Cardiac muscle cell (in vitro differentiated cells and primary cell): ENCODE measurements around the gene PRM2. TPM values are rescaled to one million over a fixed set of nuclear protein-coding genes. Genes with fewer than 3 reads are reported as not detected.
A peak's percentile ranks its signal among the peaks of the same experiment; 100 is the strongest.
"Not testable (repeated sequence)": the region's sequence is repeated elsewhere in the genome, so short reads cannot be mapped to it uniquely, and the experiment has no call there.

ENCODE experiments used
- DNase-seq, 2 donors: peaks; one replicate each; pipeline versions ENCODE4 v3.0.0 to v3.0.0-alpha.2; 2010 to 2017; ENCODE audit warnings: low read depth in 1 of 2, low spot score in 1 of 2
- H3K27ac ChIP-seq: fragments of 200-600 bp; sonication (generic); 2 replicates; pipeline ENCODE4 v1.5.1; 2016
- H3K27me3 ChIP-seq: fragments of 200-600 bp; sonication (generic); 2 replicates; pipeline ENCODE4 v1.6.0; 2016; ENCODE audit warnings: control low read depth
- H3K36me3 ChIP-seq: fragments of 200-600 bp; sonication (generic); 2 replicates; pipeline ENCODE4 v1.5.1; 2016; ENCODE audit warnings: control low read depth
- H3K4me1 ChIP-seq: fragments of 200-600 bp; sonication (generic); 2 replicates; pipeline ENCODE4 v1.8.1; 2017; ENCODE audit warnings: low read depth, mild to moderate bottlenecking, mixed run types
- H3K4me3 ChIP-seq: fragments of 200-600 bp; sonication (generic); 2 replicates; pipeline ENCODE4 v1.5.1; 2016; ENCODE audit warnings: mild to moderate bottlenecking
- H3K9me3 ChIP-seq: fragments of 200-600 bp; sonication (generic); 2 replicates; pipeline ENCODE4 v1.5.1; 2017; ENCODE audit warnings: low read depth, mild to moderate bottlenecking, control low read depth
- polyA plus RNA-seq: library from polyadenylated mRNA; unstranded; fragments of >200 nt; fragmentation: Nextera tagmentation; extraction: Ambion mirVana; gene quantifications from 2 replicates; pipeline ENCODE4 v1.2.1, GENCODE V29; 2016
- total RNA-seq: library from RNA; depleted of rRNA; stranded (reverse); fragments of >200 nt; gene quantifications from 2 replicates; pipeline ENCODE4 v1.2.3, GENCODE V29; 2016
- TF ChIP-seq, protein P1 (sequence below): IDR thresholded peaks from 2 replicates; pipeline ENCODE4 v1.5.1; 2012; ENCODE audit warnings: low read depth, mild to moderate bottlenecking, low read length

PRM2 gene
- total and polyA plus RNA-seq, 2 experiments from 2014 or later = 0.42 TPM; not detected in 1

DNA sequence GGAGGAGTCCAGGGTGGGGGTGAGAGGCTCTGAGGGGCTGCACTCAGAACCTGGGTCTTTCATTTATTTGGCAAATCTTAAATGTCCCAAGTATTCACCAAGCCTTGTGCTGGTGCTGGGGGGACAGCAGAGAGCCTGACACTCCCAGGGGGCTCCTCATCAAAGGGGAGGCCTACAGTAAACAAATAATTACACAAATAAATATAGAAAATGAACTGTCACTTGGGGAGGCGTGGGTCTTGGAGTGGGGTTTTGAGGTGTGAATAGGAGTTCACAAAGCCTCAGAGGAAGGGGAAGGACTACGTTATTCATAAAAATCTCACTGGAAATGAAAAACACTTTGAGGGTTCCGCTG is 20.0 kb upstream of the PRM2 start:
- no peaks in the 10 kb centered on the region for H3K36me3 ChIP-seq
- H3K27me3 ChIP-seq = no peaks in the 10 kb centered on the region
- H3K9me3 ChIP-seq = no peaks in the 10 kb centered on the region
- TF ChIP-seq, protein P1, sequence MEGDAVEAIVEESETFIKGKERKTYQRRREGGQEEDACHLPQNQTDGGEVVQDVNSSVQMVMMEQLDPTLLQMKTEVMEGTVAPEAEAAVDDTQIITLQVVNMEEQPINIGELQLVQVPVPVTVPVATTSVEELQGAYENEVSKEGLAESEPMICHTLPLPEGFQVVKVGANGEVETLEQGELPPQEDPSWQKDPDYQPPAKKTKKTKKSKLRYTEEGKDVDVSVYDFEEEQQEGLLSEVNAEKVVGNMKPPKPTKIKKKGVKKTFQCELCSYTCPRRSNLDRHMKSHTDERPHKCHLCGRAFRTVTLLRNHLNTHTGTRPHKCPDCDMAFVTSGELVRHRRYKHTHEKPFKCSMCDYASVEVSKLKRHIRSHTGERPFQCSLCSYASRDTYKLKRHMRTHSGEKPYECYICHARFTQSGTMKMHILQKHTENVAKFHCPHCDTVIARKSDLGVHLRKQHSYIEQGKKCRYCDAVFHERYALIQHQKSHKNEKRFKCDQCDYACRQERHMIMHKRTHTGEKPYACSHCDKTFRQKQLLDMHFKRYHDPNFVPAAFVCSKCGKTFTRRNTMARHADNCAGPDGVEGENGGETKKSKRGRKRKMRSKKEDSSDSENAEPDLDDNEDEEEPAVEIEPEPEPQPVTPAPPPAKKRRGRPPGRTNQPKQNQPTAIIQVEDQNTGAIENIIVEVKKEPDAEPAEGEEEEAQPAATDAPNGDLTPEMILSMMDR = no peak
- no peak for DNase-seq
- H3K4me3 ChIP-seq = no peak overlapping the region
- H3K27ac ChIP-seq = peak overlapping the region; percentile 69
- H3K4me1 ChIP-seq = peaks cover 20% of the 10 kb centered on the region

DNA sequence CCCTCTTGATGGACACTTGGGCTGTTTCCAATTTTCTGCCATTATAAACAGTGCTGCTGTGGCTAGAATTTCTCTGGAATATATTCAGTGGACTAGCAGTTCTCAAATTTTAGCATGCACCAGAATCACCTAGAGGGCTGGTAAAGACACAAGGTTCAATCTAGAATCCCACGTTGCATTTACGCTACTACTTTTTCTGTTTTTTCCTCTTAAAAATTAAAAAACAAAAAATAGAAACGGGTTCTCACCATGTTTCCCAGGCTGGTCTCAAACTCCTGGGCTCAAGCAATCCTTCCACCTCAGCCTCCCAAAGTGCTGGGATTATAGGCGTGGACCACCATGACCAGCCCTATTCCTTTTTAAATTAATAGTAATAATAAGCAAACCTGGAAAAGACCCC is 19.4 kb upstream of the PRM2 start:
- Histone ChIP-seq H3K27me3 (no peaks in the 10 kb centered on the region), H3K9me3 (no peaks in the 10 kb centered on the region), H3K36me3 (no peaks in the 10 kb centered on the region), H3K27ac (peak overlapping the region; percentile 69), H3K4me3 (no peak overlapping the region), H3K4me1 (peaks cover 20% of the 10 kb centered on the region)
- no peak for DNase-seq
- TF ChIP-seq, protein P1 = no peak

- TF ChIP-seq, protein P1 = no peak
- no peaks in the 10 kb centered on the region for H3K36me3 ChIP-seq
Measured at GRCh38 chr16:11292076-11292748, 15.9 kb upstream of the PRM2 start.

DNA sequence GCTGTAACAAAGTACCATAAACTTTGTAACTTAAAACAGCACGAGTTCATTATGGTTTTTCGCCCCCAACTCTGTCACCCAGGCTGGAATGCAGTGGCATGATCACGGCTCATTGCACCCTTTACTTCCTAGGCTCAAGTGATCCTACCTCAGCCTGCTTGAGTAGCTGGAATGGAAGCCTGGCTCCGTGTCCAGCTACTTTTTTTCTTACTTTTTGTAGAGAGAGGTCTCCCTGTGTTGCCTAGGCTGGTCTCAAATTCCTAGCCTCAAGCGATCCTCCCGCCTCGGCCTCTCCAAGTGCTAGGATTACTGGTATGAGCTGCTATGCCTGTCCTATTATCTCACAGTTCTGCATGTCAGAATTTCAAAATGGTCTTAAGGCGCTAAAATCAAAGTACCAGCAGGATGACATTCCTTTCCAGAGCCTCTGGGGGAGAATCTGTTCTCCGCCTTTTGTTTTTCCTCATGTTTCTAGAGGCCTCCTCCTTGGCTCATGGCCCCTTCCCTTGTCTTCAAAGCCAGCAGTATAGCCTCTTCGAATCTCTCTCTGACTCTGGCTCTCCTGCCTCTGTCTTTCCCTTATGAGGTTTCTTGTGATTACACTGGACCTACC is 14.9 kb upstream of the PRM2 start:
- Histone ChIP-seq H3K4me3 (no peak overlapping the region), H3K4me1 (peaks cover 3% of the 10 kb centered on the region), H3K27me3 (no peaks in the 10 kb centered on the region), H3K36me3 (no peaks in the 10 kb centered on the region), H3K9me3 (no peaks in the 10 kb centered on the region), H3K27ac (no peak overlapping the region)
- peak in 1 of 2 donors; percentile 39 for DNase-seq
- TF ChIP-seq, protein P1 = no peak

More at GRCh38 chr16:11292076-11292748, 15.9 kb upstream of the PRM2 start:
- DNase-seq = no peak
- no peaks in the 10 kb centered on the region for H3K9me3 ChIP-seq
- H3K27ac ChIP-seq = no peak overlapping the region
- H3K27me3 ChIP-seq = no peaks in the 10 kb centered on the region
- no peak overlapping the region for H3K4me3 ChIP-seq
- H3K4me1 ChIP-seq = peaks cover 13% of the 10 kb centered on the region

- Histone ChIP-seq H3K27me3 (no peaks in the 10 kb centered on the region), H3K27ac (no peak overlapping the region), H3K9me3 (no peaks in the 10 kb centered on the region), H3K4me3 (no peak overlapping the region), H3K4me1 (no peaks in the 10 kb centered on the region), H3K36me3 (no peaks in the 10 kb centered on the region)
- TF ChIP-seq, protein P1 = no peak
- DNase-seq = no peak
Measured at GRCh38 chr16:11290102-11290893, 14.0 kb upstream of the PRM2 start.

- H3K36me3 ChIP-seq, H3K4me1 ChIP-seq, H3K4me3 ChIP-seq, H3K27me3 ChIP-seq, DNase-seq, H3K9me3 ChIP-seq, H3K27ac ChIP-seq: not testable (repeated sequence)
Measured at GRCh38 chr16:11289696-11290095, 13.4 kb upstream of the PRM2 start.
